Astrocyte (in vitro differentiated cells and primary cell): ENCODE measurements around the gene ASB16.

ENCODE experiments used
- EZH2 ChIP-seq: IDR thresholded peaks from 2 replicates; pipeline ENCODE4 v1.6.1; 2012; ENCODE audit warnings: mild to moderate bottlenecking, low read length, inconsistent platforms; ENCODE audit not compliant: insufficient read depth
- TF ChIP-seq, protein P1 (sequence below): IDR thresholded peaks from 2 replicates; pipeline ENCODE4 v1.5.1; 2011; ENCODE audit warnings: low read depth, mild to moderate bottlenecking, inconsistent platforms, low read length, moderate library complexity; ENCODE audit not compliant: insufficient read depth

DNA sequence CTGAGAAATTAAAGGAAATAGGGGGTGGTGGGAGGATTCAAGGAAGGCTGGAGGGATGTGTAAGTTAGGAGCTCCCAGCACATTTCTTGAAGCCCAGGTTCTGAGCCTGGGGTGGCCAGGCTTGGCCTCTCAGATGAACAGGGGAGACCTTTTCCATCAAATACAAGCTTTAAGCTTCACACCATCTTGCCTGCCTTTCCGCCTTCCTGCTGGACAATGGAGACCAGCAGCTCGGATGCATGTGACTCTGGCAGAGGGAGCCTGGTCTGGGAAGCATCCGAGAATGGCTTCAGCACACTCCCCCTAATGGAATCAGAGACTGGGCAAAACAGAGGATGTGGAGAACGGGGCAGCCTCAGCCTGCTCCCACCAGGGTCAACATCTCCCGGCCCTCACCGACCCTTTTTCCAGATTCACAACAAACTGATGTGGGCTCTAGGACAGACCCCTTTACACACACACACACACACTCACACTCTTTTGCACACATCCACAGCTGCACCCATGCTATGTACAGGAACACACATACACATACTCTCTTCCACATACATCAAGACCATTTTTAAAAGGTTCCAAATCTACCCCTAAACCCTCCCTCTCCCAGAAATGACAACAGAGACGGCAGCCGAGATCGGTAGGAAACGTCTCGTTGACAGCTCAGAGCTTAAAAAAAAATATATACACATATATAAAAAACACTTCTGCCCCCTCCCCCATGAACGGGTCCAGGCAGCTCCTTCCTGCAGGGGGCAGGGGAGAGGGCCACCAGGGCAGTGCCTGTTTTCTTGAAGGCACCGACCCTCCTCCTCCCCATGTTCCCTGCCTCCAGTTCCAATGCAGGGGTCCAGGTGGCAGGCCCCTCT is 35.7 kb downstream of the ASB16 start:
- TF ChIP-seq, protein P1, sequence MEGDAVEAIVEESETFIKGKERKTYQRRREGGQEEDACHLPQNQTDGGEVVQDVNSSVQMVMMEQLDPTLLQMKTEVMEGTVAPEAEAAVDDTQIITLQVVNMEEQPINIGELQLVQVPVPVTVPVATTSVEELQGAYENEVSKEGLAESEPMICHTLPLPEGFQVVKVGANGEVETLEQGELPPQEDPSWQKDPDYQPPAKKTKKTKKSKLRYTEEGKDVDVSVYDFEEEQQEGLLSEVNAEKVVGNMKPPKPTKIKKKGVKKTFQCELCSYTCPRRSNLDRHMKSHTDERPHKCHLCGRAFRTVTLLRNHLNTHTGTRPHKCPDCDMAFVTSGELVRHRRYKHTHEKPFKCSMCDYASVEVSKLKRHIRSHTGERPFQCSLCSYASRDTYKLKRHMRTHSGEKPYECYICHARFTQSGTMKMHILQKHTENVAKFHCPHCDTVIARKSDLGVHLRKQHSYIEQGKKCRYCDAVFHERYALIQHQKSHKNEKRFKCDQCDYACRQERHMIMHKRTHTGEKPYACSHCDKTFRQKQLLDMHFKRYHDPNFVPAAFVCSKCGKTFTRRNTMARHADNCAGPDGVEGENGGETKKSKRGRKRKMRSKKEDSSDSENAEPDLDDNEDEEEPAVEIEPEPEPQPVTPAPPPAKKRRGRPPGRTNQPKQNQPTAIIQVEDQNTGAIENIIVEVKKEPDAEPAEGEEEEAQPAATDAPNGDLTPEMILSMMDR = no peak
- TF ChIP-seq EZH2 = no peak
